Naive thymus-derived CD4-positive, alpha-beta T cell (primary cell): ENCODE results near the gene NRXN2. TPM values are rescaled to one million over a fixed set of nuclear protein-coding genes. Genes with fewer than 3 reads are reported as not detected.
A peak's percentile ranks its signal among the peaks of the same experiment; 100 is the strongest.

ENCODE experiments used
- ATAC-seq: fragments of 150-1000 bp; cut with Tn5 transposase; 2 replicates; pipeline ENCODE4 v1.10.0; 2021; ENCODE audit warnings: mild to moderate bottlenecking, moderate library complexity
- CTCF ChIA-PET: fragments of 350-600 bp; sonication (Branson Sonifier 250); formaldehyde crosslinking; loops from one replicate; lab custom pipeline; 2021; ENCODE audit warnings: antibody characterized with exemption; lab: Charles Lee
- POLR2A ChIA-PET: fragments of 350-600 bp; sonication (Branson Sonifier 250); formaldehyde crosslinking; loops from one replicate; lab custom pipeline; 2021; ENCODE audit warnings: antibody characterized with exemption, inconsistent platforms; lab: Charles Lee
- DNase-seq, 9 donors: peaks; one replicate each; pipeline versions ENCODE4 v3.0.0 to v3.0.0-alpha.2; 2020 to 2022; ENCODE audit warnings: mixed read lengths in 1 of 9
- H3K27ac ChIP-seq: one replicate; pipeline ENCODE4 v1.7.0; 2013; ENCODE audit warnings: mild to moderate bottlenecking, low read depth, low read length, moderate library complexity
- H3K27me3 ChIP-seq, 2 donors: one replicate each; pipeline ENCODE4 v1.7.0; 2013; ENCODE audit warnings: low read length in 2 of 2, mild to moderate bottlenecking in 2 of 2, moderate library complexity in 2 of 2; ENCODE audit not compliant: control insufficient read depth in 2 of 2, insufficient read depth in 2 of 2
- H3K36me3 ChIP-seq, 3 experiments: 1 replicate in 2 of 3; 2 replicates in 1 of 3; pipeline ENCODE4 v1.7.0; 2013; ENCODE audit warnings: low read length in 3 of 3, mild to moderate bottlenecking in 3 of 3, moderate library complexity in 1 of 3; ENCODE audit not compliant: insufficient read depth in 3 of 3, control insufficient read depth in 2 of 3
- H3K4me1 ChIP-seq, 2 donors: one replicate each; pipeline ENCODE4 v1.7.0; 2013; ENCODE audit warnings: low read length in 2 of 2, mild to moderate bottlenecking in 2 of 2, moderate library complexity in 1 of 2; ENCODE audit not compliant: control insufficient read depth in 2 of 2, insufficient read depth in 2 of 2
- H3K4me3 ChIP-seq: 2 replicates; pipeline ENCODE4 v1.7.0; 2013; ENCODE audit warnings: mild to moderate bottlenecking, low read length
- H3K9me3 ChIP-seq, 3 experiments: 1 replicate in 2 of 3; 2 replicates in 1 of 3; pipeline ENCODE4 v1.7.0; 2013; ENCODE audit warnings: low read length in 3 of 3; ENCODE audit not compliant: control insufficient read depth in 2 of 3
- H3K27ac Mint-ChIP-seq, 9 donors: one replicate each; pipeline ENCODE4 v1.8.0; 2020 to 2022; ENCODE audit warnings: mixed read lengths in 9 of 9, mild to moderate bottlenecking in 8 of 9, moderate library complexity in 5 of 9, inconsistent platforms in 2 of 9
- H3K27me3 Mint-ChIP-seq, 5 donors: one replicate each; pipeline ENCODE4 v1.8.0; 2021 to 2022; ENCODE audit warnings: mixed read lengths in 5 of 5, mild to moderate bottlenecking in 1 of 5
- H3K36me3 Mint-ChIP-seq, 5 donors: one replicate each; pipeline ENCODE4 v1.8.0; 2020 to 2022; ENCODE audit warnings: mixed read lengths in 5 of 5, mild to moderate bottlenecking in 3 of 5, inconsistent platforms in 1 of 5
- H3K4me1 Mint-ChIP-seq, 7 donors: one replicate each; pipeline ENCODE4 v1.8.0; 2020 to 2022; ENCODE audit warnings: mixed read lengths in 7 of 7, mild to moderate bottlenecking in 3 of 7, inconsistent platforms in 1 of 7
- H3K4me3 Mint-ChIP-seq, 10 donors: one replicate each; pipeline ENCODE4 v1.8.0; 2020 to 2022; ENCODE audit warnings: mild to moderate bottlenecking in 10 of 10, mixed read lengths in 10 of 10, moderate library complexity in 6 of 10, inconsistent platforms in 2 of 10
- H3K9me3 Mint-ChIP-seq, 11 donors: one replicate each; pipeline ENCODE4 v1.8.0; 2020 to 2022; ENCODE audit warnings: mixed read lengths in 11 of 11, mild to moderate bottlenecking in 4 of 11, inconsistent platforms in 1 of 11, moderate library complexity in 1 of 11
- intact Hi-C, 2 donors: fragments of 100-400 bp; cut with micrococcal nuclease; formaldehyde crosslinking; loops; one replicate each; pipeline ENCODE4 v1.15.1; 2023
- polyA plus RNA-seq, 2 donors: library from polyadenylated mRNA; unstranded; fragments of 300-500 nt; fragmentation: Illumina TruSeq; gene quantifications; one replicate each; pipeline ENCODE4 v1.2.3, GENCODE V29; 2021
- total RNA-seq, 6 experiments: library from RNA in 5 of 6; stranded (reverse) in 5 of 6; gene quantifications; 1 replicate in 5 of 6; 2 replicates in 1 of 6; pipeline ENCODE4 v1.2.3 and lab custom pipeline; 2021 to 2026

NRXN2 gene
- total and polyA plus RNA-seq, 7 experiments from 2014 or later = 0.07 to 0.71 (median 0.27) TPM; not detected in 4

DNA sequence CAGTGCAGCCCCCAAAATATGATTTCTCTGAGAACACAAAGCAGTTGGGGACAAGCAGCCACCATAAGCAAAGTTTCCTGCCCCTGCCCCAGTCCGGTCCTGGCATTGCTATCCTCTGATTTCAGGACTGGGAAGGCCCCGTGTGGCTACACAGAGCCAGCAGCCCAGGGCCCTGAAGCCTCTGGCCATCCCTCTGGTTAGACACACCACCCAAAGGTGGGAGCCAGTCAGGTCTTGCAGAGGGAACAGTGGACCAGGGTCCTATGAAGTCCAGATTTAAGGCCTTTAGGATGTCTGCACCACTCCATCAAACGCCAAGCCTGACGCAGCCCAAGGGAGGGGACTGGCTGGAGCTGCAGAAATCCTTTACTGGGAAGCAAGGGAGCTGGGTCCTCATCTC lies 68.6 kb downstream of the NRXN2 start:
- peaks cover 0 to 14% (median 4%) of the 10 kb centered on the region in 7 donors for H3K4me1 Mint-ChIP-seq
- intact Hi-C loops = no loop called here
- CTCF ChIA-PET = interaction anchor here (0.8 kb wide), 1 partner anchor 294 kb away, joined by 3 read pairs; no protein-coding TSS in a partner anchor
- H3K4me3 Mint-ChIP-seq = no peak overlapping the region
- no peaks in the 10 kb centered on the region for H3K9me3 Mint-ChIP-seq
- POLR2A ChIA-PET = no interaction called here
- no peak for ATAC-seq
- no peak for DNase-seq
- no peaks in the 10 kb centered on the region for H3K36me3 Mint-ChIP-seq
- Histone ChIP-seq H3K27ac (no peak overlapping the region), H3K4me3 (no peak overlapping the region), H3K36me3 (no peaks in the 10 kb centered on the region), H3K27me3 (no peaks in the 10 kb centered on the region), H3K9me3 (no peaks in the 10 kb centered on the region), H3K4me1 (no peaks in the 10 kb centered on the region)
- H3K27ac Mint-ChIP-seq = no peak overlapping the region
- H3K27me3 Mint-ChIP-seq = peaks cover 0 to 12% (median 4%) of the 10 kb centered on the region in 5 donors

DNA sequence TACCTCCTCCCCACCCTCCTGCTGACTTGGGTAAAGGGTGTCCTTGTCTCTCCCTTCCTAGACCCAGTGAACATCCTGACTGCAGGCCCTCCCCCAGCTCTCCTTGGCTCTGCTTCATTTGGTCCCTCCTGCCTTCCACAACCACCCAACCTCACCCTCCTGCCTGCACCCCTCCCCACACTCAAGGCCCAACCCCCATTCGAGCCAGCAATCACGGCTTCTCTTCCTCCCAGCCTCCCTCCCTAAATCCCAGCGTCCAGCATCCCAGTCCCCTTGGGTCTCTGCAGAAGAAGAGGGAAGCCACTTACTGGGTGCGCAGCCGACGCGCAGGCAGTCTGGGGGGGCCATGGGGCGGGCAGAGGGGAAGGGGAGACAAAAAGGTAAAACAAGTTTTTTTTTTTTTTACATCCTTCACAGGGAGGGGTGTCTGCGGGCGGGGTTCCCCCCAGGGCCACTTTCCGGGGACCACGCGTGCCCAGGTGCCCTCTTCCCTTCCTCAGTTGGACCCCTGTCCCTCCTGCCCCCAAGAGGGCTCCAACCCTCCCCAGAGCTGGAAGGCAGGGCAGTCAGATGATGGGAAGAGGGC lies 69.5 kb downstream of the NRXN2 start:
- no peak overlapping the region for H3K27ac Mint-ChIP-seq
- H3K4me3 Mint-ChIP-seq = no peak overlapping the region
- CTCF ChIA-PET = interaction anchor here (0.5 to 0.6 kb wide), 2 partner anchors 300 to 915 kb away, joined by 3 to 4 read pairs; no protein-coding TSS in a partner anchor
- POLR2A ChIA-PET = no interaction called here
- peaks cover 0 to 19% (median 7%) of the 10 kb centered on the region in 5 donors for H3K27me3 Mint-ChIP-seq
- H3K27me3 ChIP-seq = no peaks in the 10 kb centered on the region
- ATAC-seq = no peak
- H3K27ac ChIP-seq = no peak overlapping the region
- intact Hi-C loops = loop anchor here (1.0 to 2.0 kb wide), 5 partner anchors 100 to 449 kb away; no protein-coding TSS in a partner anchor
- H3K9me3 Mint-ChIP-seq = no peaks in the 10 kb centered on the region
- no peaks in the 10 kb centered on the region for H3K36me3 ChIP-seq
- no peaks in the 10 kb centered on the region for H3K4me1 ChIP-seq
- H3K9me3 ChIP-seq = no peaks in the 10 kb centered on the region
- H3K36me3 Mint-ChIP-seq = no peaks in the 10 kb centered on the region
- no peak for DNase-seq
- no peak overlapping the region for H3K4me3 ChIP-seq
- peaks cover 0 to 14% (median 4%) of the 10 kb centered on the region in 7 donors for H3K4me1 Mint-ChIP-seq

DNA sequence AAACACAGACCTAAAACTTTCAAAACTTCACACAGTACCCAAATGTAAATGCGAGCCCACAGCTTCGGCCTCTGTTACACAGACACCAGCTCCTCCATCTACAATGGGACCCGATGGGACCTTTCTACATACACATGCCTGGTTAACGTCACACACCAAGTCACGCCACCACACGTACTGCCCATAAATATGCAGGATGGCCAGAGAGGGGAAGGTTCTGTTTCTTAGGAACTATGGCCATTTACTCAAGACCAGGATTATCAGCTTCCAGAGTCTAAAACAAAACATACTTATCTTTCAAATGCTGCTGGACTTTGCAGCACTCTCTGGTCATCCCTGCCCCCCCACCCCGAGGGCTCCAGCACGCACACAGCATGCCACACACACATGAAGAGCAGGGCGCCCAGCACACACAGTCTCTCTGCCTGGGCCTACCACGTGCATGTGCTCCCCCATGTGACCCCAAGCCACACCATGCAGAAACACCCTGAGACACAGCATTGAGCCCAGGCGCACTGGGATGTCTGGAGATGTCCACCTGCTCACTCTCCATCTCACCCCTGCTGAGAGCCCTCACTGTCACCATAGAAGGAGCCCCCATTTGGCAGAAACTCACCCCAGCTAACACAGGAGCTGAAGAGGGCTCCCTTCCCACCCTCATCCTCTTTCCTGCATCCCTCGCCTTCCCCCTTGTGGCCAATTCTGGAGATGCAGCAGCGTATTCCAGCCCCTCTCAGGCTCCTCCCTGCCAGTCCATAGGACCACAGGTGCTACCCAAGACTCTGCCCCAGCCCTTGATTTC lies 70.2 kb downstream of the NRXN2 start:
- POLR2A ChIA-PET = no interaction called here
- intact Hi-C loops = loop anchor here (1.0 to 2.0 kb wide), 5 partner anchors 99 to 448 kb away; no protein-coding TSS in a partner anchor
- CTCF ChIA-PET = interaction anchor here (0.6 to 1.5 kb wide), 7 partner anchors 32 to 335 kb away, joined by 3 to 4 read pairs (median 3); partner anchors contain the start of genes PRDX5 and TRMT112

DNA sequence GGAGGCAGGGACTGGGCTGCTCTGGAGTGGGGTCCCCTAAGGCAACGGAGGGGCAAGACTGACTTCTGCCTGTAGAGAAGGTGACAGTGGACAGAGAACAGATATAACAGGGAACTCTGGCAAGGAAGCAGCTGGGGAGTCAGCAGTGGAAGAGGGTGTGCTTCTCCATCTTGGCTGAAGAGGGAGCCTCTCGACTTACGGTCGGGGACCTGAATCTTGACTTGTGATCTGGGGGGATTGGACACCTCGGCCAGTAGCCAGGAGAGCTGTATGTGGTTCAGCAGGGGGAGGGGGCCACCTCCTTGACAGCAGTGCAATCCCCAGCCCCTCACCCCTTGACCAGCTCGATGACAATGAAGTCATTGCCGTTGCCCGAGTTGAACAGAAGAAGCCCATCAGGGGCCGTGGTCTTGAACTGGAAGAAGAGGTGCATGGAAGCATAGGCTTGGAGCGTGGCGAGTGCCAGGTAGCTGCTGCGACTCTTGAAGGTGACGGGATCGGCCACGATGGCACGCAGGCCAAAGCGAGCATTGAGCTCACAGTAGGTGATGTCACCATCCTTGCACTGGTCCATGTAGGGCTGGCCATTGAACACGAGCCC lies 72.0 kb downstream of the NRXN2 start:
- POLR2A ChIA-PET = no interaction called here

More for the DNA sequence above, 70.2 kb downstream of the NRXN2 start:
- H3K27ac ChIP-seq = no peak overlapping the region
- no peak overlapping the region for H3K4me3 ChIP-seq
- H3K36me3 ChIP-seq = no peaks in the 10 kb centered on the region
- Mint-ChIP-seq H3K36me3 (no peaks in the 10 kb centered on the region), H3K27ac (no peak overlapping the region), H3K4me3 (no peak overlapping the region), H3K27me3 (peaks cover 0 to 20% (median 10%) of the 10 kb centered on the region in 5 donors), H3K9me3 (no peaks in the 10 kb centered on the region), H3K4me1 (peaks cover 0 to 10% (median 4%) of the 10 kb centered on the region in 7 donors)
- peak; percentile 45 to 77 (median 61) for DNase-seq
- no peaks in the 10 kb centered on the region for H3K9me3 ChIP-seq
- no peaks in the 10 kb centered on the region for H3K4me1 ChIP-seq
- no peaks in the 10 kb centered on the region for H3K27me3 ChIP-seq
- peak; percentile 80 for ATAC-seq

DNA sequence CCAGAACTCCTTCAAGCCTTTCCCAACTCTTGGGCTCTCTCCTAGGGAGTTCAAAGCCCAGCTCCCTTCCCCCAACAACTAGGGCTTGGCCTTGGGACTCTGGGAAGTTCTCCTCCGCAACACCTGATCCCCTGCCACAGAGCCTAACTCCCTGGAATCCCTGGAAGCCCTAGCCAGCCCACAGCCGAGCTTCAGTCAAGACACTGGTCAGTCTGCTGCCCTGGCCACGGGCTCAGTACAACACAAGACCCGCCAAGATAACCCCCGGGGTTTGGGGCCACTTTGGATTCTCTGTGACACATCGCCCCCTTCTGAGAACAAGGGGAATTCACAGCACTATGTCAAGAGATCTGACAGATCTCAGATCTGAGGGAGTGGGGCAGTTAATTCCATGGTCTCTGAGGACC lies 73.7 kb downstream of the NRXN2 start:
- H3K9me3 ChIP-seq = no peaks in the 10 kb centered on the region
- H3K4me1 ChIP-seq = no peaks in the 10 kb centered on the region
- DNase-seq (peak in 1 of 9 donors; percentile 8), ATAC-seq (no peak)
- Mint-ChIP-seq H3K9me3 (no peaks in the 10 kb centered on the region), H3K4me1 (peaks cover 0 to 9% (median 0%) of the 10 kb centered on the region in 7 donors), H3K4me3 (no peak overlapping the region), H3K27me3 (peaks cover 22 to 50% (median 33%) of the 10 kb centered on the region in 5 donors), H3K27ac (no peak overlapping the region), H3K36me3 (no peaks in the 10 kb centered on the region)
- H3K27ac ChIP-seq = no peak overlapping the region
- H3K4me3 ChIP-seq = no peak overlapping the region
- intact Hi-C loops = loop anchor here in 1 of 2 donors (1.0 kb wide), 1 partner anchor 96 kb away; no protein-coding TSS in a partner anchor
- POLR2A ChIA-PET = no interaction called here
- peaks cover 0 to 4% of the 10 kb centered on the region in 2 donors for H3K27me3 ChIP-seq
- no peaks in the 10 kb centered on the region for H3K36me3 ChIP-seq
- CTCF ChIA-PET = interaction anchor here (0.6 kb wide), 1 partner anchor 92 kb away, joined by 3 read pairs; no protein-coding TSS in a partner anchor

More for the DNA sequence above, 72.0 kb downstream of the NRXN2 start:
- H3K9me3 ChIP-seq = no peaks in the 10 kb centered on the region
- Mint-ChIP-seq H3K4me3 (no peak overlapping the region), H3K9me3 (no peaks in the 10 kb centered on the region), H3K27me3 (peaks cover 6 to 35% (median 20%) of the 10 kb centered on the region in 5 donors), H3K4me1 (peaks cover 0 to 10% (median 0%) of the 10 kb centered on the region in 7 donors), H3K27ac (no peak overlapping the region), H3K36me3 (no peaks in the 10 kb centered on the region)
- intact Hi-C loops = no loop called here
- no peaks in the 10 kb centered on the region for H3K27me3 ChIP-seq
- H3K36me3 ChIP-seq = no peaks in the 10 kb centered on the region
- H3K27ac ChIP-seq = no peak overlapping the region
- DNase-seq (no peak), ATAC-seq (no peak)
- no peaks in the 10 kb centered on the region for H3K4me1 ChIP-seq
- no peak overlapping the region for H3K4me3 ChIP-seq
- CTCF ChIA-PET = interaction anchor here (1.0 to 1.5 kb wide), 3 partner anchors 54 to 202 kb away, joined by 3 read pairs; no protein-coding TSS in a partner anchor

DNA sequence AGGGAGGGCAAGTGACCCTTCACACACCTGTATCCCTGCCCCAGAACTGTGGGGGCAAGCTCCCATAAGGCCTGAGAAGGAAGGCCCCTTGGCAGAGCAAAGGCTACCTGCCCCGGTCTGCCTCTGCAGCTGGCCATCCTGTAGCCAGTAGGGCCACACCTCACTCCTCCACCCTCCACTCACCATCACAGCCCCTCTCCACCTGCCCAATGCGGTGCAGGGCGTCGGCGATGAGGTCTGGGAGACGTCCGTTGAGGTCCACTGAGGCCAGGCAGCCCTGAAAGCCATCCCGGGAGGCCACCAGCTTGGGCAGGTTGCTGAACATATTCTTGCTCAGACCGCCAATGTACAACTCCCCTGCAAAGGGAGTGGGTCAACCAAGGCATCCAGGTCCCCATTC lies 74.4 kb downstream of the NRXN2 start:
- H3K9me3 Mint-ChIP-seq = no peaks in the 10 kb centered on the region
- H3K36me3 ChIP-seq = no peaks in the 10 kb centered on the region
- no peak overlapping the region for H3K27ac Mint-ChIP-seq
- ATAC-seq (no peak), DNase-seq (no peak)
- H3K4me3 ChIP-seq = no peak overlapping the region
- H3K9me3 ChIP-seq = no peaks in the 10 kb centered on the region
- no peak overlapping the region for H3K4me3 Mint-ChIP-seq
- ChIA-PET CTCF (no interaction called here), POLR2A (no interaction called here)
- H3K27ac ChIP-seq = no peak overlapping the region
- intact Hi-C loops = no loop called here
- peaks cover 0 to 11% (median 3%) of the 10 kb centered on the region in 7 donors for H3K4me1 Mint-ChIP-seq
- H3K27me3 ChIP-seq = peaks cover 0 to 10% of the 10 kb centered on the region in 2 donors
- peaks cover 28 to 56% (median 38%) of the 10 kb centered on the region in 5 donors for H3K27me3 Mint-ChIP-seq
- no peaks in the 10 kb centered on the region for H3K4me1 ChIP-seq
- H3K36me3 Mint-ChIP-seq = no peaks in the 10 kb centered on the region
